HEK293 (cell line): ENCODE data around the gene CD46.
"Not testable (repeated sequence)": the region's sequence is repeated elsewhere in the genome, so short reads cannot be mapped to it uniquely, and the experiment has no call there.

Experiments used
- CTCF ChIA-PET: fragments of 350-600 bp; formaldehyde crosslinking; extraction: SDS; loops from one replicate; lab custom pipeline; 2021; ENCODE audit warnings: antibody characterized with exemption; lab: Yijun Ruan, JAX
- POLR2A ChIA-PET: fragments of 300-600 bp; formaldehyde crosslinking; extraction: SDS; loops from one replicate; lab custom pipeline; 2020; ENCODE audit warnings: antibody characterized with exemption, inconsistent platforms; lab: Yijun Ruan, JAX
- H3K27ac ChIP-seq: fragments of 200-500 bp; sonication (Bioruptor generic); 2 replicates; pipeline ENCODE4 v1.5.1; 2014; ENCODE audit warnings: low read depth, low read length, control low read depth, inconsistent platforms; ENCODE audit errors: extremely low read depth
- H3K36me3 ChIP-seq, 2 experiments: fragments of 200-500 bp in 1 of 2; sonication (Bioruptor generic) in 1 of 2; 1 replicate in 1 of 2; 2 replicates in 1 of 2; pipeline ENCODE4 v1.5.1; 2014 to 2017; ENCODE audit warnings: inconsistent platforms in 2 of 2, low read length in 2 of 2; ENCODE audit not compliant: control insufficient read depth in 2 of 2, insufficient read depth in 1 of 2
- H3K4me1 ChIP-seq: fragments of 200-500 bp; sonication (Bioruptor generic); 2 replicates; pipeline ENCODE4 v1.5.1; 2014; ENCODE audit warnings: mild to moderate bottlenecking, low read length, inconsistent platforms; ENCODE audit not compliant: control insufficient read depth, insufficient read depth
- H3K4me3 ChIP-seq: 2 replicates; pipeline ENCODE4 v1.5.1; 2011; ENCODE audit warnings: low read depth, mild to moderate bottlenecking, control low read depth, low read length, moderate library complexity
- H3K9me3 ChIP-seq: fragments of 200-500 bp; sonication (Bioruptor generic); 2 replicates; pipeline ENCODE4 v1.5.1; 2014; ENCODE audit warnings: low read depth, low read length, inconsistent platforms; ENCODE audit not compliant: control insufficient read depth, insufficient read depth
- FEZF1 ChIP-seq: fragments of 450-650 bp; formaldehyde crosslinking; IDR thresholded peaks from 2 replicates; pipeline ENCODE4 v1.5.1; 2016; ENCODE audit warnings: missing biosample characterization, missing genetic modification characterization
- SP7 ChIP-seq: fragments of 450-650 bp; formaldehyde crosslinking; IDR thresholded peaks from 2 replicates; pipeline ENCODE4 v1.5.1; 2016; ENCODE audit warnings: missing biosample characterization, missing genetic modification characterization
- ZBTB17 ChIP-seq: fragments of 450-650 bp; formaldehyde crosslinking; IDR thresholded peaks from 2 replicates; pipeline ENCODE4 v1.5.1; 2016; ENCODE audit warnings: missing biosample characterization, missing genetic modification characterization
- ZBTB21 ChIP-seq: fragments of 450-650 bp; formaldehyde crosslinking; IDR thresholded peaks from 2 replicates; pipeline ENCODE4 v1.5.1; 2017; ENCODE audit warnings: missing biosample characterization, missing genetic modification characterization
- ZNF155 ChIP-seq: fragments of 450-650 bp; formaldehyde crosslinking; IDR thresholded peaks from 2 replicates; pipeline ENCODE4 v1.5.1; 2016; ENCODE audit warnings: missing biosample characterization, missing genetic modification characterization
- ZNF214 ChIP-seq: fragments of 450-650 bp; formaldehyde crosslinking; IDR thresholded peaks from 2 replicates; pipeline ENCODE4 v1.5.1; 2017; ENCODE audit warnings: missing biosample characterization, mild to moderate bottlenecking, missing genetic modification characterization, borderline replicate concordance
- ZNF335 ChIP-seq: fragments of 450-650 bp; formaldehyde crosslinking; conservative IDR thresholded peaks from 2 replicates; pipeline ENCODE4 v1.5.1; 2016; ENCODE audit warnings: missing biosample characterization, missing genetic modification characterization
- ZNF366 ChIP-seq: fragments of 450-650 bp; formaldehyde crosslinking; conservative IDR thresholded peaks from 2 replicates; pipeline ENCODE4 v1.5.1; 2016; ENCODE audit warnings: missing biosample characterization, missing genetic modification characterization
- ZNF404 ChIP-seq: fragments of 450-650 bp; formaldehyde crosslinking; IDR thresholded peaks from 2 replicates; pipeline ENCODE4 v1.5.1; 2017; ENCODE audit warnings: missing biosample characterization, missing genetic modification characterization
- ZNF596 ChIP-seq: fragments of 450-650 bp; IDR thresholded peaks from 2 replicates; pipeline ENCODE4 v1.5.0; 2018; ENCODE audit warnings: missing biosample characterization, mild to moderate bottlenecking, missing genetic modification characterization, moderate library complexity
- ZNF629 ChIP-seq: fragments of 450-650 bp; formaldehyde crosslinking; IDR thresholded peaks from 2 replicates; pipeline ENCODE4 v1.5.1; 2017; ENCODE audit warnings: missing biosample characterization, missing genetic modification characterization
- ZNF843 ChIP-seq: fragments of 450-650 bp; formaldehyde crosslinking; IDR thresholded peaks from 2 replicates; pipeline ENCODE4 v1.5.1; 2016; ENCODE audit warnings: missing biosample characterization, missing genetic modification characterization
- ZXDB ChIP-seq: fragments of 450-650 bp; formaldehyde crosslinking; IDR thresholded peaks from 2 replicates; pipeline ENCODE4 v1.5.1; 2016; ENCODE audit warnings: missing biosample characterization, missing genetic modification characterization
- TF ChIP-seq, protein P1 (sequence below): fragments of 450-650 bp; formaldehyde crosslinking; IDR thresholded peaks from 2 replicates; pipeline ENCODE4 v1.5.1; 2017; ENCODE audit warnings: missing biosample characterization, missing genetic modification characterization
- TF ChIP-seq, protein P2 (sequence below): fragments of 450-650 bp; formaldehyde crosslinking; IDR thresholded peaks from 2 replicates; pipeline ENCODE4 v1.5.1; 2016; ENCODE audit warnings: missing biosample characterization, missing genetic modification characterization
- TF ChIP-seq, protein P3 (sequence below): fragments of 450-650 bp; formaldehyde crosslinking; IDR thresholded peaks from 2 replicates; pipeline ENCODE4 v1.5.1; 2016; ENCODE audit warnings: missing biosample characterization, missing genetic modification characterization
- TF ChIP-seq, protein P4 (sequence below): fragments of 450-650 bp; formaldehyde crosslinking; IDR thresholded peaks from 2 replicates; pipeline ENCODE4 v1.5.1; 2016; ENCODE audit warnings: missing biosample characterization, missing genetic modification characterization
- TF ChIP-seq, protein P5 (sequence below): fragments of 450-650 bp; formaldehyde crosslinking; IDR thresholded peaks from 2 replicates; pipeline ENCODE4 v1.5.1; 2017; ENCODE audit warnings: missing biosample characterization, missing genetic modification characterization

The CD46 gene

DNA sequence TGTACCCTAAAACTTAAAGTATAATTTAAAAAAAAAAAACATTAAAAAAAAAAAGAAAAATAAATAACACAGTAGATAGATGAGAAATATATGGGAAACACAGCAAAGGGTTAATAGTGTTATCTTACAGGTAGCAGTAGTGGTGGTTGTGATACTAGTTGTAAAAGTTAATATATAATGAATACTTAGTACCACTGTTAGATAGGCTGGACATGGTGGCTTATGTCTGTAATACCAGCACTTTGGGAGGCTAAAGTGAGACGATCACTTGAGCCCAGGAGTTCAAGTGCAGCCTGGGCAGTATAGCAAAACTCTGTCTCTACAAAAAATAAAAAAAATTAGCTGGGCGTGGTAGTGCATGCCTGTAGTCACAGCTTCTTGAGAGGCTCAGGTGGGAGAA, 32.6 kb upstream of the CD46 start:
- ChIA-PET CTCF (interaction anchor here (1.1 to 1.3 kb wide), 2 partner anchors 21 to 79 kb away, joined by 3 to 5 read pairs; no protein-coding TSS in a partner anchor), POLR2A (no interaction called here)

DNA sequence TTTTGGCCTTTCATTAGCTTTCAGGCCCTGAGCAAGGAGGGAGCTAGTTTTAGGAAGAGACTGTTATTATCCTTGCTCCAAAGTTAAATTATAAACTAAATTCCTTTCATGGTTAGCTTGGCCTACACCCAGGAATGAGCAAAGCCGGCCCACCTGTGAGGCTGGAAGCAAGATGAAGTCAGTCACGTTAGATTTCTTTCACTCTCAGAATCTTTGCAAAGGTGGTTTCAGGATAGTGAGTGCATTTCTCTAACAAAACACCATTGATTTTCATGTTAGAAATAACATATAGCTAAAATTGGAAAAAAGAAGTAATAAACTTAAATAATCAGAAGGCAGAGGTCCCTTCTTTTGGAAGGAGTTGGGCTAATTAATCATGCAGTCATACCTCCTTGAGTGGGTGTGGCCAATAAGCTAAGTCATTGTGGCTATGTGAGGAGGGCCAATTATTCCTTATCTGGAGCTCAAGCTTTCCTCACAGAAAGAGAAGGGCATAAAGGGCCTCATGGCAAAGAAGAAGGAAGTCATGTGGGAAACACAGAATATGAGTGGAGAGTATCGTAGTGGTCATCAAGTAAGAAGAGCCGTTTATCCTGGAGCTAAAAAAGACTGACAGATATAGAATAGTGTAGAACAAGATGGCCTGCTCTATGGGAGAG, 23.5 kb upstream of the CD46 start:
- H3K9me3 ChIP-seq, H3K4me1 ChIP-seq, H3K4me3 ChIP-seq, H3K27ac ChIP-seq, POLR2A ChIA-PET, H3K36me3 ChIP-seq: not testable (repeated sequence)
- CTCF ChIA-PET = interaction anchor here (1.6 kb wide), 1 partner anchor 29 kb away, joined by 6 read pairs; no protein-coding TSS in a partner anchor

More for the DNA sequence above, 32.6 kb upstream of the CD46 start:
- H3K4me1 ChIP-seq = no peaks in the 10 kb centered on the region
- no peaks in the 10 kb centered on the region for H3K9me3 ChIP-seq
- H3K27ac ChIP-seq = no peak overlapping the region
- TF ChIP-seq ZNF214 (tag by site-specific recombination) = no peak
- TF ChIP-seq FEZF1 (tag by site-specific recombination) = no peak
- TF ChIP-seq ZNF629 (tag by site-specific recombination) = no peak
- no peak for TF ChIP-seq ZNF404
- TF ChIP-seq ZNF596 = no peak
- no peak for TF ChIP-seq ZNF155 (tag by site-specific recombination)
- TF ChIP-seq, protein P1, sequence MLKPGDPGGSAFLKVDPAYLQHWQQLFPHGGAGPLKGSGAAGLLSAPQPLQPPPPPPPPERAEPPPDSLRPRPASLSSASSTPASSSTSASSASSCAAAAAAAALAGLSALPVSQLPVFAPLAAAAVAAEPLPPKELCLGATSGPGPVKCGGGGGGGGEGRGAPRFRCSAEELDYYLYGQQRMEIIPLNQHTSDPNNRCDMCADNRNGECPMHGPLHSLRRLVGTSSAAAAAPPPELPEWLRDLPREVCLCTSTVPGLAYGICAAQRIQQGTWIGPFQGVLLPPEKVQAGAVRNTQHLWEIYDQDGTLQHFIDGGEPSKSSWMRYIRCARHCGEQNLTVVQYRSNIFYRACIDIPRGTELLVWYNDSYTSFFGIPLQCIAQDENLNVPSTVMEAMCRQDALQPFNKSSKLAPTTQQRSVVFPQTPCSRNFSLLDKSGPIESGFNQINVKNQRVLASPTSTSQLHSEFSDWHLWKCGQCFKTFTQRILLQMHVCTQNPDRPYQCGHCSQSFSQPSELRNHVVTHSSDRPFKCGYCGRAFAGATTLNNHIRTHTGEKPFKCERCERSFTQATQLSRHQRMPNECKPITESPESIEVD (tag by site-specific recombination) = no peak
- no peak overlapping the region for H3K4me3 ChIP-seq
- H3K36me3 ChIP-seq = no peaks in the 10 kb centered on the region

DNA sequence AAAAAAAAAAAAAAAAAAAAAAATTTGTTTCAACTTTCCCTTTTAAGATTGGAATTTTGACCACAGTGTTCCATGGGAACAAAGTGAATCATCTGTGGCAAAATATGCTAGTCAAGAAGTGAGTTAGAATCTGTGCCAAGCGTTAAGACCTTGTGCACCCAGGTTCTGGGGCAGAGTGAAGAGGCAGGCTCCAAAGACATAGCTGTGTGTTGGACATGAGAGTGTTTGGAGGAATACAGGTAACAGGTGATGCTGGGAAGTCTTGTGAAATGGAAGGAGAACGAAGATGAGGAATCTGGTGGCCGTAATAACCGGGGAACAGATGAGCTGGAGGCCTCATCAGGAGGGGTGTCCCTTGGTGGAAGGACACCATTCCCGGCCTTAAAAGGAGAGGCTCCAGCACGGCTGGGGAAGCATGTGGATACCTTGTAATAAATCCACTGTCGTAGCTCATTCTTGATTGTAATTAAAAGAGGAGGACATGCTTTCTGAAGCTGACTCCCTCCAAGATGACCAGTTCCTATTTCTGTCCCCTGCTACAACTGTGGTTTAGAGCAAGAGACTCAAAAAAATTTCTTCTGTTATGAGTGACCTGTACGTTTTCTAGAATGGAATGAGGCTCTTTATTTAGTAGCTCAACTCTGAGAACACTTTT, 14.2 kb upstream of the CD46 start:
- H3K27ac ChIP-seq, CTCF ChIA-PET, H3K36me3 ChIP-seq, H3K4me1 ChIP-seq, H3K4me3 ChIP-seq, H3K9me3 ChIP-seq: not testable (repeated sequence)
- POLR2A ChIA-PET = interaction anchor here (1.9 kb wide), 1 partner anchor 15 kb away, joined by 5 read pairs; the partner anchor contains the start of gene CD46

DNA sequence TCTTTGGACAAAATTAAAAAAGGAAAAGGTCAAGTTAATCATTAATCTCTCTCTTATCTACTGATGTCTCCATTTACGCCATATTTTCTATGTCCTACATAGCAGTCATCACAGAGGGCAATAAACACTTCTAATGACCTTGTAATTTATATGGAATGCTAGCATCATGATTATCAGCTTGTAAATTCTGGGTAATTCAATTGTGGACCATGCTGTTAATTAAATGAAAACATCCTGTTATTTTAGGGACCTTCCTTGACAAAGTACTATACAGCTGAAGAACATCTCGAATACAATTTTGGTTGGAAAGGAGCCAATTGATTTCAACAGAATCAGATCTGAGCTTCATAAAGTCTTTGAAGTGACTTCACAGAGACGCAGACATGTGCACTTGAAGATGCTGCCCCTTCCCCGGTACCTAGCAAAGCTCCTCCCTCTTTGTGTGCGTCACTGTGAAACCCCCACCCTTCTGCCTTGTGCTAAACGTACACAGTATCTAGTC, 13.6 kb upstream of the CD46 start:
- H3K36me3 ChIP-seq, H3K4me3 ChIP-seq, H3K4me1 ChIP-seq, H3K27ac ChIP-seq, CTCF ChIA-PET, H3K9me3 ChIP-seq: not testable (repeated sequence)
- POLR2A ChIA-PET = interaction anchor here (1.9 kb wide), 1 partner anchor 14 kb away, joined by 5 read pairs; the partner anchor contains the start of gene CD46
- TF ChIP-seq FEZF1 (tag by site-specific recombination) (peak; percentile 40; the same call in 1 of the 2 replicates), ZBTB17 (tag by site-specific recombination) (peak; percentile 30; the same call in 1 of the 2 replicates), ZXDB (tag by site-specific recombination) (peak; percentile 52; the same call in 1 of the 2 replicates), ZNF335 (tag by site-specific recombination) (0 out of 2 replicates have a peak, but pooled peaks have one; percentile 23), SP7 (tag by site-specific recombination) (peak; percentile 67), ZNF843 (tag by site-specific recombination) (peak; percentile 45; the same call in 1 of the 2 replicates), ZBTB21 (tag by site-specific recombination) (0 out of 2 replicates have a peak, but pooled peaks have one; percentile 13), ZNF366 (tag by site-specific recombination) (peak; percentile 87), ZNF629 (tag by site-specific recombination) (peak; percentile 45; the same call in 1 of the 2 replicates)
- TF ChIP-seq, protein P2, sequence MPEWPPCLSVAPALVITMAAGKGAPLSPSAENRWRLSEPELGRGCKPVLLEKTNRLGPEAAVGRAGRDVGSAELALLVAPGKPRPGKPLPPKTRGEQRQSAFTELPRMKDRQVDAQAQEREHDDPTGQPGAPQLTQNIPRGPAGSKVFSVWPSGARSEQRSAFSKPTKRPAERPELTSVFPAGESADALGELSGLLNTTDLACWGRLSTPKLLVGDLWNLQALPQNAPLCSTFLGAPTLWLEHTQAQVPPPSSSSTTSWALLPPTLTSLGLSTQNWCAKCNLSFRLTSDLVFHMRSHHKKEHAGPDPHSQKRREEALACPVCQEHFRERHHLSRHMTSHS (tag by site-specific recombination) = peak; percentile 35; the same call in 1 of the 2 replicates
- TF ChIP-seq, protein P3, sequence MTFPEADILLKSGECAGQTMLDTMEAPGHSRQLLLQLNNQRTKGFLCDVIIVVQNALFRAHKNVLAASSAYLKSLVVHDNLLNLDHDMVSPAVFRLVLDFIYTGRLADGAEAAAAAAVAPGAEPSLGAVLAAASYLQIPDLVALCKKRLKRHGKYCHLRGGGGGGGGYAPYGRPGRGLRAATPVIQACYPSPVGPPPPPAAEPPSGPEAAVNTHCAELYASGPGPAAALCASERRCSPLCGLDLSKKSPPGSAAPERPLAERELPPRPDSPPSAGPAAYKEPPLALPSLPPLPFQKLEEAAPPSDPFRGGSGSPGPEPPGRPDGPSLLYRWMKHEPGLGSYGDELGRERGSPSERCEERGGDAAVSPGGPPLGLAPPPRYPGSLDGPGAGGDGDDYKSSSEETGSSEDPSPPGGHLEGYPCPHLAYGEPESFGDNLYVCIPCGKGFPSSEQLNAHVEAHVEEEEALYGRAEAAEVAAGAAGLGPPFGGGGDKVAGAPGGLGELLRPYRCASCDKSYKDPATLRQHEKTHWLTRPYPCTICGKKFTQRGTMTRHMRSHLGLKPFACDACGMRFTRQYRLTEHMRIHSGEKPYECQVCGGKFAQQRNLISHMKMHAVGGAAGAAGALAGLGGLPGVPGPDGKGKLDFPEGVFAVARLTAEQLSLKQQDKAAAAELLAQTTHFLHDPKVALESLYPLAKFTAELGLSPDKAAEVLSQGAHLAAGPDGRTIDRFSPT = peak; percentile 61; the same call in 1 of the 2 replicates
- TF ChIP-seq, protein P4, sequence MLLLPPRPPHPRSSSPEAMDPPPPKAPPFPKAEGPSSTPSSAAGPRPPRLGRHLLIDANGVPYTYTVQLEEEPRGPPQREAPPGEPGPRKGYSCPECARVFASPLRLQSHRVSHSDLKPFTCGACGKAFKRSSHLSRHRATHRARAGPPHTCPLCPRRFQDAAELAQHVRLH = 0 out of 2 replicates have a peak, but pooled peaks have one; percentile 47
- TF ChIP-seq, protein P5, sequence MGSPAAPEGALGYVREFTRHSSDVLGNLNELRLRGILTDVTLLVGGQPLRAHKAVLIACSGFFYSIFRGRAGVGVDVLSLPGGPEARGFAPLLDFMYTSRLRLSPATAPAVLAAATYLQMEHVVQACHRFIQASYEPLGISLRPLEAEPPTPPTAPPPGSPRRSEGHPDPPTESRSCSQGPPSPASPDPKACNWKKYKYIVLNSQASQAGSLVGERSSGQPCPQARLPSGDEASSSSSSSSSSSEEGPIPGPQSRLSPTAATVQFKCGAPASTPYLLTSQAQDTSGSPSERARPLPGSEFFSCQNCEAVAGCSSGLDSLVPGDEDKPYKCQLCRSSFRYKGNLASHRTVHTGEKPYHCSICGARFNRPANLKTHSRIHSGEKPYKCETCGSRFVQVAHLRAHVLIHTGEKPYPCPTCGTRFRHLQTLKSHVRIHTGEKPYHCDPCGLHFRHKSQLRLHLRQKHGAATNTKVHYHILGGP = peak; percentile 78
